CD14-positive monocyte (primary cell): Measurements from ENCODE around the gene RAI1. TPM values are rescaled to one million over a fixed set of nuclear protein-coding genes. Genes with fewer than 3 reads are reported as not detected.

Source experiments
- DNase-seq, 3 donors: peaks; one replicate each; pipeline ENCODE4 v3.0.0-alpha.2; 2011 to 2022
- H2AFZ ChIP-seq: 2 replicates; pipeline ENCODE4 v1.6.0; 2012; ENCODE audit warnings: mild to moderate bottlenecking, low read depth, low read length, inconsistent platforms; ENCODE audit not compliant: insufficient read depth, poor library complexity, severe bottlenecking
- H3K27ac ChIP-seq, 2 donors: 1 replicate in 1 of 2; 2 replicates in 1 of 2; pipeline ENCODE4 v1.5.1; 2012 to 2013; ENCODE audit warnings: low read length in 2 of 2, control low read depth in 1 of 2, inconsistent platforms in 1 of 2, low read depth in 1 of 2, mild to moderate bottlenecking in 1 of 2
- H3K27me3 ChIP-seq, 2 donors: one replicate each; pipeline versions ENCODE4 v1.6.0 to v1.6.1; 2011 to 2013; ENCODE audit warnings: low read length in 2 of 2; ENCODE audit not compliant: control insufficient read depth in 2 of 2, insufficient read depth in 2 of 2
- H3K36me3 ChIP-seq, 2 donors: replicated peaks in 1 of 2; 1 replicate in 1 of 2; 2 replicates in 1 of 2; pipeline versions ENCODE4 v1.5.1 to v1.6.1; 2012 to 2013; ENCODE audit warnings: low read length in 2 of 2, control low read depth in 1 of 2, inconsistent platforms in 1 of 2, mild to moderate bottlenecking in 1 of 2; ENCODE audit not compliant: insufficient read depth in 2 of 2, control insufficient read depth in 1 of 2
- H3K4me1 ChIP-seq, 2 donors: 1 replicate in 1 of 2; 2 replicates in 1 of 2; pipeline versions ENCODE4 v1.5.1 to v1.6.1; 2012 to 2013; ENCODE audit warnings: low read length in 2 of 2, control low read depth in 1 of 2, inconsistent platforms in 1 of 2, mild to moderate bottlenecking in 1 of 2, moderate library complexity in 1 of 2; ENCODE audit not compliant: insufficient read depth in 2 of 2, control insufficient read depth in 1 of 2
- H3K4me2 ChIP-seq: replicated peaks from 2 replicates; pipeline ENCODE3; 2012; ENCODE audit warnings: low read length, moderate library complexity, mild to moderate bottlenecking; ENCODE audit not compliant: poor library complexity, severe bottlenecking; ENCODE audit errors: extremely low read depth
- H3K4me3 ChIP-seq, 3 experiments: fragments of 200-600 bp in 1 of 3; sonication (generic) in 1 of 3; replicated peaks in 1 of 3; 1 replicate in 2 of 3; 2 replicates in 1 of 3; pipeline ENCODE4 v1.5.1; 2011 to 2013; ENCODE audit warnings: low read length in 3 of 3, mild to moderate bottlenecking in 3 of 3, control low read depth in 2 of 3, low read depth in 2 of 3, inconsistent platforms in 1 of 3, moderate library complexity in 1 of 3
- H3K79me2 ChIP-seq: 2 replicates; pipeline ENCODE4 v1.6.0; 2012; ENCODE audit warnings: mild to moderate bottlenecking, control low read depth, inconsistent platforms, low read length, moderate library complexity; ENCODE audit not compliant: insufficient read depth
- H3K9ac ChIP-seq: 2 replicates; pipeline ENCODE4 v1.6.0; 2017; ENCODE audit warnings: low read length, mild to moderate bottlenecking; ENCODE audit not compliant: insufficient read depth, poor library complexity, severe bottlenecking
- H3K9me3 ChIP-seq, 2 donors: replicated peaks in 1 of 2; 1 replicate in 1 of 2; 2 replicates in 1 of 2; pipeline versions ENCODE4 v1.5.1 to v1.6.1; 2012 to 2013; ENCODE audit warnings: low read length in 2 of 2, control low read depth in 1 of 2; ENCODE audit not compliant: control insufficient read depth in 1 of 2, insufficient read depth in 1 of 2
- H4K20me1 ChIP-seq: 2 replicates; pipeline ENCODE4 v1.6.0; 2012; ENCODE audit warnings: mild to moderate bottlenecking, low read length, control low read depth, moderate library complexity; ENCODE audit not compliant: insufficient read depth
- H3K27ac Mint-ChIP-seq, 7 donors: one replicate each; pipeline ENCODE4 v1.8.0; 2020; ENCODE audit warnings: mild to moderate bottlenecking in 7 of 7, mixed read lengths in 7 of 7, moderate library complexity in 6 of 7, inconsistent platforms in 2 of 7
- H3K27me3 Mint-ChIP-seq, 3 donors: one replicate each; pipeline ENCODE4 v1.8.0; 2021 to 2022; ENCODE audit warnings: low read depth in 3 of 3, mild to moderate bottlenecking in 3 of 3, mixed read lengths in 3 of 3, moderate library complexity in 3 of 3, inconsistent platforms in 1 of 3
- H3K36me3 Mint-ChIP-seq, 2 donors: one replicate each; pipeline ENCODE4 v1.8.0; 2020; ENCODE audit warnings: mixed read lengths in 2 of 2, inconsistent platforms in 1 of 2, mild to moderate bottlenecking in 1 of 2
- H3K4me1 Mint-ChIP-seq: one replicate; pipeline ENCODE4 v1.8.0; 2020; ENCODE audit warnings: mild to moderate bottlenecking, mixed read lengths
- H3K4me3 Mint-ChIP-seq, 2 donors: one replicate each; pipeline ENCODE4 v1.8.0; 2020; ENCODE audit warnings: mild to moderate bottlenecking in 2 of 2, mixed read lengths in 2 of 2, moderate library complexity in 1 of 2
- H3K9me3 Mint-ChIP-seq, 7 donors: one replicate each; pipeline ENCODE4 v1.8.0; 2020 to 2022; ENCODE audit warnings: mixed read lengths in 7 of 7, mild to moderate bottlenecking in 6 of 7, moderate library complexity in 6 of 7, inconsistent platforms in 2 of 7
- WGBS: methylation state at CpG from one replicate; pipeline ENCODE4 v1.1.5; 2013; ENCODE audit warnings: missing lambda C conversion rate; ENCODE audit not compliant: insufficient coverage; 5-methylcytosine and 5-hydroxymethylcytosine counted together
- intact Hi-C, 2 donors: fragments of 100-400 bp; cut with micrococcal nuclease; formaldehyde crosslinking; loops; one replicate each; pipeline versions ENCODE4 v1.15.0 to v1.15.1; 2023
- polyA plus RNA-seq, 3 donors: library from polyadenylated mRNA; depleted of rRNA in 1 of 3; unstranded in 2 of 3; stranded (reverse) in 1 of 3; fragments of 300-500 nt in 2 of 3; fragments of >200 nt in 1 of 3; fragmentation: Illumina TruSeq in 2 of 3; gene quantifications; 1 replicate in 2 of 3; 2 replicates in 1 of 3; pipeline ENCODE4 v1.2.3, GENCODE V29; 2012 to 2021
- TF ChIP-seq, protein P1 (sequence below): fragments of 200-600 bp; IDR thresholded peaks from one replicate; pipeline ENCODE4 v1.8.0; 2022; ENCODE audit warnings: antibody characterized with exemption, mild to moderate bottlenecking

The RAI1 gene
- polyA plus RNA-seq, 3 donors = 0.89 to 4.4 (median 1.5) TPM

DNA sequence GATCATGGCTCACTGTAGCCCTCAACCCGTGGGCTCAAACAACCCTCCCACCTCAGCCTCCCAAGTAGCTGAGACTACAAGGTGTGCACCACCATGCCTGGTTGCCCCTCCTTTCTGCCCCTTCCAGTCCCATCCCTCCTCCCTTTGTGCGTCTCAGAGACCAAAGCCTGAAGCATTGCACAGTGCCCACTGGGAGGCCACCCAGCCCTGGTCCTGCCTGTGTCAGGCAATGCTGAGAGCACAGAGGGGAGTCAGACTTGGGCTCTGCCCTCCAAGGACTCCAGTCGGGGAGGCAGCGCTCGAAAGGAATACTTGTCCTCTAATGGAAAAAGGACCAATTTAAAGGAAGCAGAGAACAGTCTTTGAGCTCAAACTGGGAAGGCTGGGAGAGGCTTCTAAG is 20.4 kb downstream of the RAI1 start:
- H3K9me3 ChIP-seq = no peaks in the 10 kb centered on the region

DNA sequence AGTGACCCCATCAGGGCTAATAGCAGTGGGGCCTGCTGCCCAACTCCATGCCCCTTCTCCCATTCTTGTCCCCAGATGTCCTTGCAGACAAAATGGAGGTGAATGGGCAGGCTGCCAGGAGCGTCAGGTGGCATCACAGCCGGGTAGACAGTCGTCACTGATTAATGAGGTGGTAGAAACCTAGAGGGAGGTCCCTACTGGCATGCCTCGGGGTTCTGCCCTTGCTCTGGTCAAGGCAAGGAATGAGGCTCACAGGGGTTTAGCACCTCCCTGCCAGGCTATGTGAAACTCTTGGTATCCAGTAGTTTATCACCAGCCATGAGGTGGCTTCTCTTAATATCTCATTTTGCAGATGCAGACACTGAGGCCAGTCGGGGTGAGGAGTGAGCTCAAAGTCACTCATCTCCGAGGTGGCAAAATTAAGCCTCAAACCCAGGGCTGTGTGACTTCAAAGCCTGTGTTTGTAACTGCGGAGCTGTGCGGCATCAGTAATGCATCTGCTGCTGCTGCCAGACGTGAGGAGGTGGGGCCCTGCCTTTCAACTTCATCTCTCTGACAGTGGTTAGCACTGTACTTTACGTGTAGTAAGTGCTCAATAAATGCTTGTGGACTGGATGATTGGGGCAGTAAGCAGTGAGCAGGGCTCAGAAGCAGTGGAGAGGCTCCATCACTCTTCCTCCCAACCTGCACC is 21.3 kb downstream of the RAI1 start:
- peaks cover 17% of the 10 kb centered on the region for H3K4me1 Mint-ChIP-seq
- H3K9ac ChIP-seq = no peak overlapping the region
- H3K36me3 Mint-ChIP-seq = peaks cover 30 to 34% of the 10 kb centered on the region in 2 donors
- peak overlapping the region in 1 of 7 donors; percentile 32 for H3K27ac Mint-ChIP-seq
- 73% methylated on average over 9 of the region's 10 CpGs for WGBS
- peaks cover 97% of the 10 kb centered on the region for H4K20me1 ChIP-seq
- no peaks in the 10 kb centered on the region for H3K9me3 ChIP-seq
- H3K4me1 ChIP-seq = peaks cover 0 to 11% of the 10 kb centered on the region in 2 donors
- peaks cover 3 to 21% of the 10 kb centered on the region in 2 donors for H3K27me3 ChIP-seq
- no peak overlapping the region for H3K27ac ChIP-seq
- TF ChIP-seq, protein P1, sequence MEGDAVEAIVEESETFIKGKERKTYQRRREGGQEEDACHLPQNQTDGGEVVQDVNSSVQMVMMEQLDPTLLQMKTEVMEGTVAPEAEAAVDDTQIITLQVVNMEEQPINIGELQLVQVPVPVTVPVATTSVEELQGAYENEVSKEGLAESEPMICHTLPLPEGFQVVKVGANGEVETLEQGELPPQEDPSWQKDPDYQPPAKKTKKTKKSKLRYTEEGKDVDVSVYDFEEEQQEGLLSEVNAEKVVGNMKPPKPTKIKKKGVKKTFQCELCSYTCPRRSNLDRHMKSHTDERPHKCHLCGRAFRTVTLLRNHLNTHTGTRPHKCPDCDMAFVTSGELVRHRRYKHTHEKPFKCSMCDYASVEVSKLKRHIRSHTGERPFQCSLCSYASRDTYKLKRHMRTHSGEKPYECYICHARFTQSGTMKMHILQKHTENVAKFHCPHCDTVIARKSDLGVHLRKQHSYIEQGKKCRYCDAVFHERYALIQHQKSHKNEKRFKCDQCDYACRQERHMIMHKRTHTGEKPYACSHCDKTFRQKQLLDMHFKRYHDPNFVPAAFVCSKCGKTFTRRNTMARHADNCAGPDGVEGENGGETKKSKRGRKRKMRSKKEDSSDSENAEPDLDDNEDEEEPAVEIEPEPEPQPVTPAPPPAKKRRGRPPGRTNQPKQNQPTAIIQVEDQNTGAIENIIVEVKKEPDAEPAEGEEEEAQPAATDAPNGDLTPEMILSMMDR = no peak
- peaks cover 0 to 4% (median 0%) of the 10 kb centered on the region in 7 donors for H3K9me3 Mint-ChIP-seq
- peaks cover 19 to 27% (median 22%) of the 10 kb centered on the region in 3 donors for H3K27me3 Mint-ChIP-seq
- no peak overlapping the region for H2AFZ ChIP-seq
- no peak overlapping the region for H3K4me2 ChIP-seq
- H3K4me3 Mint-ChIP-seq = no peak overlapping the region
- peaks cover 75% of the 10 kb centered on the region for H3K79me2 ChIP-seq
- no peaks in the 10 kb centered on the region for H3K36me3 ChIP-seq
- no peak overlapping the region for H3K4me3 ChIP-seq
- DNase-seq = no peak
- intact Hi-C loops = no loop called here

More for the DNA sequence above, 20.4 kb downstream of the RAI1 start:
- H3K4me3 ChIP-seq = no peak overlapping the region
- H2AFZ ChIP-seq = no peak overlapping the region
- peaks cover 96% of the 10 kb centered on the region for H4K20me1 ChIP-seq
- 92% methylated on average over 5 of the region's 5 CpGs for WGBS
- Mint-ChIP-seq H3K4me1 (peaks cover 20% of the 10 kb centered on the region), H3K4me3 (no peak overlapping the region), H3K9me3 (peaks cover 0 to 4% (median 0%) of the 10 kb centered on the region in 7 donors), H3K27ac (no peak overlapping the region), H3K27me3 (peaks cover 19 to 27% (median 22%) of the 10 kb centered on the region in 3 donors), H3K36me3 (peaks cover 30 to 36% of the 10 kb centered on the region in 2 donors)
- H3K79me2 ChIP-seq = peaks cover 84% of the 10 kb centered on the region
- DNase-seq = no peak
- no peak overlapping the region for H3K27ac ChIP-seq
- H3K4me2 ChIP-seq = no peak overlapping the region
- no peaks in the 10 kb centered on the region for H3K36me3 ChIP-seq
- TF ChIP-seq, protein P1 = no peak
- peaks cover 0 to 11% of the 10 kb centered on the region in 2 donors for H3K4me1 ChIP-seq
- H3K27me3 ChIP-seq = peaks cover 3 to 21% of the 10 kb centered on the region in 2 donors
- no peak overlapping the region for H3K9ac ChIP-seq
- intact Hi-C loops = no loop called here
